Heart left ventricle (tissue), 13 donors: ENCODE data around the gene UQCR11.

Source experiments
- CTCF ChIP-seq, 12 donors: fragments of 200-600 bp; sonication (generic) in 4 of 12; IDR thresholded peaks; one replicate each; pipeline versions ENCODE4 v1.5.0 to v1.8.0; 2018 to 2022; ENCODE audit warnings: antibody characterized with exemption in 12 of 12, mild to moderate bottlenecking in 5 of 12
- POLR2A ChIP-seq, 2 donors: fragments of 450-650 bp; IDR thresholded peaks; one replicate each; pipeline ENCODE4 v1.6.1; 2017; ENCODE audit warnings: antibody characterized with exemption in 2 of 2, mild to moderate bottlenecking in 2 of 2, moderate library complexity in 2 of 2
- donor health status: ischemic (EF 13 %, LVEDD 7.1; RV severe dilation, severe dysfunction).
- donor health status: DM: no; HTN: yes; CAD: no.
- donor health status: DM: no; HTN: no; CAD: no.
- donor health status: ischemic (EF 25% LVEDD 6.9; RV normal size, moderate dysfunction).
- donor health status: ischemic (EF 25% LVEDD 5.7; RV mildly dilated, moderate dysfunction).
- donor health status: ischemic (EF 35%, LVEDD 5.7; RV mildly dilated, moderate dysfunction).
- donor health status: nonischemic (EF 11% LVEDD 7.7; RV severe dilation, severe dysfunction).
- donor health status: DM: yes; HTN: yes; CAD: no.
- donor health status: PGD.
- donor health status: ischemic (EF 29% LVEDD 5.4; RV normal size, mild dysfunction).
- donor health status: nonischemic (EF 23%, LVEDD 6.1; RV moderate dilation, normal function).

- TF ChIP-seq CTCF (IDR thresholded peaks at IDR 0.05) (peak in 1 of 12 donors; percentile 10), POLR2A (IDR thresholded peaks at IDR 0.05) (no peak)
These were observed 14.4 kb downstream of the UQCR11 start for GRCh38 chr19:1590641-1591397.
